ENCODE data around the gene CYP4F2.

CYP4F2 gene

GRCh38 chr19:15828121-15828610, 69.7 kb downstream of the CYP4F2 start:
- no peak for DNase-seq (ENCODE audit: low read depth)
- no peak overlapping the region for H3K4me3 ChIP-seq (ENCODE audit: low read depth, low read length)
- TF ChIP-seq, protein P1, sequence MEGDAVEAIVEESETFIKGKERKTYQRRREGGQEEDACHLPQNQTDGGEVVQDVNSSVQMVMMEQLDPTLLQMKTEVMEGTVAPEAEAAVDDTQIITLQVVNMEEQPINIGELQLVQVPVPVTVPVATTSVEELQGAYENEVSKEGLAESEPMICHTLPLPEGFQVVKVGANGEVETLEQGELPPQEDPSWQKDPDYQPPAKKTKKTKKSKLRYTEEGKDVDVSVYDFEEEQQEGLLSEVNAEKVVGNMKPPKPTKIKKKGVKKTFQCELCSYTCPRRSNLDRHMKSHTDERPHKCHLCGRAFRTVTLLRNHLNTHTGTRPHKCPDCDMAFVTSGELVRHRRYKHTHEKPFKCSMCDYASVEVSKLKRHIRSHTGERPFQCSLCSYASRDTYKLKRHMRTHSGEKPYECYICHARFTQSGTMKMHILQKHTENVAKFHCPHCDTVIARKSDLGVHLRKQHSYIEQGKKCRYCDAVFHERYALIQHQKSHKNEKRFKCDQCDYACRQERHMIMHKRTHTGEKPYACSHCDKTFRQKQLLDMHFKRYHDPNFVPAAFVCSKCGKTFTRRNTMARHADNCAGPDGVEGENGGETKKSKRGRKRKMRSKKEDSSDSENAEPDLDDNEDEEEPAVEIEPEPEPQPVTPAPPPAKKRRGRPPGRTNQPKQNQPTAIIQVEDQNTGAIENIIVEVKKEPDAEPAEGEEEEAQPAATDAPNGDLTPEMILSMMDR (conservative IDR thresholded peaks at IDR 0.05; ENCODE audit: low read depth, low read length), result no peak
